ENCODE measurements around the gene DDB1.

The DDB1 gene

GRCh38 chr11:61332797-61333549 lies at the start of gene DDB1, which contains the start of gene TKFC:
DDB1 (minus strand) TSS chr11:61333105; CDS start chr11:61332968, 137 bp downstream.
TKFC (plus strand) TSS chr11:61333228; CDS start chr11:61334729, 1,501 bp downstream.
- DNase-seq (ENCODE audit: low read depth) = peak; percentile 97

GRCh38 chr11:61380884-61381283 lies 48.0 kb upstream of the DDB1 start:
- no peak for DNase-seq (ENCODE audit: low read depth)

- DNase-seq (ENCODE audit: low read depth) = no peak
These were observed 45.9 kb upstream of the DDB1 start for GRCh38 chr11:61378713-61379313.

GRCh38 chr11:61377461-61378160 lies 44.7 kb upstream of the DDB1 start:
- no peak for DNase-seq (ENCODE audit: low read depth)

GRCh38 chr11:61375761-61376108 lies 42.8 kb upstream of the DDB1 start:
- no peak for DNase-seq (ENCODE audit: low read depth)

GRCh38 chr11:61372659-61373420 lies 39.9 kb upstream of the DDB1 start:
- no peak for DNase-seq (ENCODE audit: low read depth)

- no peak for DNase-seq (ENCODE audit: low read depth)
These were observed 37.6 kb upstream of the DDB1 start for GRCh38 chr11:61370349-61371005.

GRCh38 chr11:61369372-61370348 lies 36.8 kb upstream of the DDB1 start:
- DNase-seq (ENCODE audit: low read depth) = no peak

- no peak for DNase-seq (ENCODE audit: low read depth)
These were observed 35.7 kb upstream of the DDB1 start for GRCh38 chr11:61368646-61369045.

GRCh38 chr11:61367406-61367805 lies 34.5 kb upstream of the DDB1 start:
- no peak for DNase-seq (ENCODE audit: low read depth)

- no peak for DNase-seq (ENCODE audit: low read depth)
These were observed 31.2 kb upstream of the DDB1 start for GRCh38 chr11:61364012-61364675.

- DNase-seq (ENCODE audit: low read depth) = no peak
These were observed 29.6 kb upstream of the DDB1 start for GRCh38 chr11:61362542-61362875.

GRCh38 chr11:61361741-61362541 lies 29.0 kb upstream of the DDB1 start, which contains the start of the genes CYB561A3 and TMEM138:
CYB561A3 (minus strand) TSS chr11:61361882; CDS start chr11:61356713, 5,169 bp downstream.
TMEM138 (plus strand) TSS chr11:61362374; CDS start chr11:61364391, 2,017 bp downstream.
- peak; percentile 88 for DNase-seq (ENCODE audit: low read depth)

- DNase-seq (ENCODE audit: low read depth) = no peak
These were observed 28.4 kb upstream of the DDB1 start for GRCh38 chr11:61361237-61361740.

GRCh38 chr11:61359516-61359915 lies 26.6 kb upstream of the DDB1 start:
- no peak for DNase-seq (ENCODE audit: low read depth)

GRCh38 chr11:61358566-61358965 lies 25.7 kb upstream of the DDB1 start:
- DNase-seq (ENCODE audit: low read depth) = no peak

GRCh38 chr11:61357894-61358239 lies 25.0 kb upstream of the DDB1 start:
- no peak for DNase-seq (ENCODE audit: low read depth)

GRCh38 chr11:61357233-61357893 lies 24.5 kb upstream of the DDB1 start:
- no peak for DNase-seq (ENCODE audit: low read depth)
